ENCODE results near the gene KIFC3.
"Not testable (repeated sequence)": the region's sequence is repeated elsewhere in the genome, so short reads cannot be mapped to it uniquely, and the experiment has no call there.

DNA sequence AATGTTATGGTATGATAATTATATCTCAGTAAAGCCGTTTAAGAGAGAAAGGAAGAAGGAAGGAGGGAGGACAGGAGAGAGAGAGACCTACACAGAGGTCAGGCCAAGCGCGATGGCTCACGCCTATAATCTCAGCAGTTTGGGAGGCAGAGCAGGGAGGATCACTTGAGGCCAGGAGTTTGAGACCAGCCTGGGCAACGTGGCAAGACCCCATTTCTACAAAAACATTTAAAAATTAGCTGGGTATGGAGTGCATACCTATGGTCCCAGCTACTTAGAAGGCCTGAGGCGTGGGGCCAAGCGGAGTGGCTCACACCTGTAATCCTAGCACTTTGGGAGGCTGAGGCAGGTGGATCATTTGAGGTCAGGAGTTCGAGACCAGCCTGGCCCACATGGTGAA, 9.0 kb upstream of the KIFC3 start:
- TF ChIP-seq, protein P1, sequence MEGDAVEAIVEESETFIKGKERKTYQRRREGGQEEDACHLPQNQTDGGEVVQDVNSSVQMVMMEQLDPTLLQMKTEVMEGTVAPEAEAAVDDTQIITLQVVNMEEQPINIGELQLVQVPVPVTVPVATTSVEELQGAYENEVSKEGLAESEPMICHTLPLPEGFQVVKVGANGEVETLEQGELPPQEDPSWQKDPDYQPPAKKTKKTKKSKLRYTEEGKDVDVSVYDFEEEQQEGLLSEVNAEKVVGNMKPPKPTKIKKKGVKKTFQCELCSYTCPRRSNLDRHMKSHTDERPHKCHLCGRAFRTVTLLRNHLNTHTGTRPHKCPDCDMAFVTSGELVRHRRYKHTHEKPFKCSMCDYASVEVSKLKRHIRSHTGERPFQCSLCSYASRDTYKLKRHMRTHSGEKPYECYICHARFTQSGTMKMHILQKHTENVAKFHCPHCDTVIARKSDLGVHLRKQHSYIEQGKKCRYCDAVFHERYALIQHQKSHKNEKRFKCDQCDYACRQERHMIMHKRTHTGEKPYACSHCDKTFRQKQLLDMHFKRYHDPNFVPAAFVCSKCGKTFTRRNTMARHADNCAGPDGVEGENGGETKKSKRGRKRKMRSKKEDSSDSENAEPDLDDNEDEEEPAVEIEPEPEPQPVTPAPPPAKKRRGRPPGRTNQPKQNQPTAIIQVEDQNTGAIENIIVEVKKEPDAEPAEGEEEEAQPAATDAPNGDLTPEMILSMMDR (IDR thresholded peaks at IDR 0.05; ENCODE audit: low read depth, low read length), result not testable (repeated sequence)
- TF ChIP-seq EZH2phosphoT487 (IDR thresholded peaks at IDR 0.05; ENCODE audit: low read depth), result not testable (repeated sequence)

All from OCI-LY3 (cell line).